ENCODE results near the gene BCKDHA.
"Not testable (repeated sequence)": the region's sequence is repeated elsewhere in the genome, so short reads cannot be mapped to it uniquely, and the experiment has no call there.

BCKDHA gene

GRCh38 chr19:41447732-41448332, 50.2 kb downstream of the BCKDHA start:
- DNase-seq (ENCODE audit: low spot score), result no peak

DNA sequence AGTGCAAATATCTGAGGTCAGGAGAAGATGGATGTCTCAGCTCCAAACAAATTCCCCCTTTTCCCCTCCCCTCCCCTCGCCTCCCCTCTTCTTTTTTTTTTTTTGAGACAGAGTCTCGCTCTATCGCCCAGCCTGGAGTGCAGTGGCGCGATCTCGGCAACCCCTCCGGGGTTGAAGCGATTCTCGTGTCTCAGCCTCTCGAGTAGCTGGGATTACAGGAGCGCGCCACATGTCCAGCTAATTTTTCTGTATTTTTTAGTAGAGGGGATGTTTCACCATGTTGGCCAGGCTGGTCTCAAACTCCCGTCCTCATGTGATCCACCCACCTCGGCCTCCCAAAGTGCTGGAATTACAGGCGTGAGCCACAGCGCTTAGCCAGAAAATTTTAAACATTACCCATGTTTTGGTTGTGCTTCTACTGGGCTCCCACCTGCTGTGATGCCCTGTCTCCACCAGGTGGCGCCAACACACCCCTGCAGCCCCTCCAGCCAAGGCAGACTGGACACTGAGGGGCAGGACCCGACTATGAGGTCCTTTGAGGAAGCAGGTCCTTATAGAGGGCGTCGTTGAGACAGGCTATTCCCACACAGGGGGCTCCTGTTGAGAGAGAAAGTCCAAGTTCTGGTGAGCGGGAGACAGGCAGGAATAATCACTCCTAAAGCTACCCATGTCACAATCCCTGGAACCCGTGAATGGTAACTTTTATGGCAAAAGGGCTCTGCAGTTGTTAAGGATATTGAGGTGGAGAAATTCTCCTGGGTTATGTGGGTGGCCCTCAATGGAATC, 51.7 kb downstream of the BCKDHA start:
- DNase-seq (ENCODE audit: low spot score), result peak; percentile 87

GRCh38 chr19:41449865-41450178, 52.2 kb downstream of the BCKDHA start:
- no peak for DNase-seq (ENCODE audit: low spot score)

DNA sequence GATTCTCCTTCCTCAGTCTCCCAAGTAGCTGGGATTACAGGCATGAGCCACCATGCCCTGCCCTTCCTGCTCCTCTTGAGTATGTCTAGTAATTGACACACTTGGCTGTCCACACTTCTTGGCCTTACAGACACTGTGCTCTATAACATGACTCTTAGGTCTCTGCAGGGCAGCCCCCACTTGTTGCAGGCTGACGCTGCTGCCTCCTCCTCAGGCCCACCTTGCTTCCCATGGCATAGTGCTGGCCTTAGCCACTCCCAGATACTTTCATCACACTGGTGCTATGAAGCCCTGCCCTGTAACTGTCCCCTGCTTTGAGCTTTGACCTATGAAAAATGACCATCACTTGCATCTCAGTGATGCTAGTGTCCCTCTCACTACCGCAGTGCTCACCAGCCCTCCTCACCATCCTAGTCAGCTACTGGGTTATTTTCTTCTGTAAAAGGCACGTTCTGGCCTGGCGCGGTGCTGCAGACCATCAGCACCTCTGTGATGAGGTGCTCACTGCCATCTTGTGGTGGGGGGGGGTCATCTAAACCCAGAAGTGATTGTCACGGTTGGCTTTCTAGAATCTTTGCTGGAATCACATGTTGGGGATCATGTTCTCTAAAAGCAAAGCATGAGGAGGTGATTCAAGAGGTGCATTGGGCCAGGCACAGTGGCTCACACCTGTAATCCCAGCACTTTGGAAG, 55.1 kb downstream of the BCKDHA start:
- no peak for DNase-seq (ENCODE audit: low spot score)

DNA sequence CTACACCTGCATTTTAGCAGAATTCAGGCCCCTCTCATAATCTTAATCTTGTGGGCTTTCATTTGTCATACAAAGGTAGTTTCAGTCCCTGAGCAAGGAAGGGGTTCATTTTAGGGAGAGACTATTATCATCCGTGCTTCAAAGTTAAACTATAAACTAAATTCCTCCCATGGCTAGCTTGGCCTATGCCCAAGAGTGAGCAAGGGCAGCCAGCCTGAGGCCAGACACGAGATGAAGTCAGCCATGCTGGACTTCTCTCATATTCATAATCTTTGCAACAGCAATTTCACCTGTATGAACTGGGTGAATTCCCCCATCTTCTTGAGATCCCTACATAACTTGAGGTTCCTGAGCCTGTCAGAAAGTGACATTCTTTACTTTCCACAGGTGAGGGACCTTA, 58.3 kb downstream of the BCKDHA start:
- DNase-seq (ENCODE audit: low spot score), result no peak

GRCh38 chr19:41456342-41456918, 58.8 kb downstream of the BCKDHA start:
- no peak for DNase-seq (ENCODE audit: low spot score)

- no peak for DNase-seq (ENCODE audit: low spot score)
Observed at GRCh38 chr19:41457241-41457640, 59.6 kb downstream of the BCKDHA start.

DNA sequence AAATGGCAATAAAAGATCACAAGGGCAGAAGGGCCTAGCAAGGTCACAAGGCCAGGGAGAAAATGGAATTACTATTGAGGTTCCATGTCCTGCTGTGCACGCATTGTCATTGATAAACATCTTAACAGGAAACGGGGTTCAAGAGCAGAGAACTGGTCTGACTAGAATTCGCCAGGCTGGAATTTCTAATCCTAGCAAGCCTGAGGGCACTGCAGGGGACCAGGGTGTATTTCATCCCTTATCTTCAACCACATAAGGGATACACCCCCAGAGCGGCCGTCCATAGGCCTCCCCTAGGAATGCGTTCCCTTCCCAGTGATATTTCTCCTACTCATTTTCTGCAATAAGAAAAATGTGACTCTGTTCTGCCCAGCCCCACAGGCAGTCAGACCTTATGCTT, 64.9 kb downstream of the BCKDHA start:
- no peak for DNase-seq (ENCODE audit: low spot score)

- not testable (repeated sequence) for DNase-seq (ENCODE audit: low spot score)
Observed at GRCh38 chr19:41463257-41464256, 65.9 kb downstream of the BCKDHA start.

All from germinal center (tissue), 1 donor.